ENCODE data around the gene FBL.
"Not testable (repeated sequence)": the region's sequence is repeated elsewhere in the genome, so short reads cannot be mapped to it uniquely, and the experiment has no call there.

DNA sequence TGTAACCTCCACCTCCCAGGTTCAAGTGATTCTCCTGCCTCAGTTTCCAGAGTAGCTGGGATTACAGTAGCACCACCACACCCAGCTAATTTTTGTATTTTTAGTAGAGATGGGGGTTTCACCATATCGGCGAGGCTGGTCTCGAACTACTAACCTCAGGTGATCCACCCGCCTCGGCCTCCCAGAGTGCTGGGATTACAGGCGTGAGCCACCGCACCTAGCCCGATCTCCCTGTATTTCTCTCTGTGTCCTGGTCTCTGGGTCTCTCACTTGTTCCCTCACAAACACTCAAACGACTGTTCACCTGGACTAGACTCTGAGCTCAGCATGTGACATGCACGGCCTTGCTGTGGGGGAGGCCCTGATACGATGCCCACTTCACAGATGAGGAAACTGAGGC, 32.7 kb upstream of the FBL start:
- not testable (repeated sequence) for TF ChIP-seq POLR2AphosphoS5 (IDR thresholded peaks at IDR 0.05; ENCODE audit: borderline replicate concordance, low read depth, low read length); EZH2 (IDR thresholded peaks at IDR 0.05)
